Stimulated activated CD4-positive, alpha-beta T cell treated with anti-CD3 and anti-CD28 coated beads, TNF-alpha, amount 100 ng/mL, for 4 hours (primary cell): ENCODE results near the gene RNU4-1.
"Not testable (repeated sequence)": the region's sequence is repeated elsewhere in the genome, so short reads cannot be mapped to it uniquely, and the experiment has no call there.

Source experiments
- DNase-seq, 3 experiments: peaks; one replicate each; pipeline ENCODE4 v3.0.0-alpha.2; 2020; ENCODE audit warnings: low read depth in 3 of 3

The RNU4-1 gene

DNA sequence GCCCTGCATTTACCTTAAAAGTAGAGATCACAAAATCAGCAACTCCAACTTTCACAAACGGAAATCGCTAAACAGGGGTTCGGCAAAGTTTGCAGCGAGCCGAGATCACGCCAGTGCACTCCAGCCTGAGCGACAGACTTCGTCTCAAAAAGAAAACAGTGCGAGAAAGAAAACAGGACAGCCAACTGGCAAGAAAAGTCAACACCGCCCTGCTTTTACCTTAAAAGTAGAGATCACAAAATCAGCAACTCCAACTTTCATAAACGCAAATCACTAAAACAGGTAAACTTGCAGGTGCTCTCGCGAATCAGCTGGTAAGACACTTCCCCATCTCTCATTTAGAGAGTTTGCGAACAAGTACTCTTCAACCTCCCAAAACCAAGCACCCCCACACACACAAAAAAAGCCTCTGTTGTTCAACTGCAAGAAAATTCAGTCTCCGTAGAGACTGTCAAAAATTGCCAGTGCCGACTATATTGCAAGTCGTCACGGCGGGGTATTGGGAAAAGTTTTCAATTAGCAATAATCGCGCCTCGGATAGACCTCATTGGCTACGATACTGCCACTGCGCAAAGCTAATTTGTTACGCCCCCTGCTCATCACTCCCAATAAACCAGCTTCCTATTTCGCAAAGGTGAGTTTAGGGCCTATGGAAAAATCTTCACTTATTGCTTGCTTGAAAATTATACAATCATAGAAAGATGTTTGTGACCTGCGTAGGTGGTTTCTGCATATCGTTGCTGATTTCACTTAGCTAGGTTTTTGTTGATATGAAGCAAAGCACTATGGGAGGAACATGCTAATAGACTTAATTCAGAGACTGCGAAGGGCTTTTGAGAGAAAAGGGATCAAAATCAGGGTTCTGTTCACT is at the start of gene RNU4-1:
RNU4-1 (minus strand) TSS at position 577 of the 871 bp plus-strand sequence.
- peak; percentile 44 to 64 (median 52) for DNase-seq

GRCh38 chr12:120342175-120343038 is 49.4 kb upstream of the RNU4-1 start:
- no peak for DNase-seq

DNA sequence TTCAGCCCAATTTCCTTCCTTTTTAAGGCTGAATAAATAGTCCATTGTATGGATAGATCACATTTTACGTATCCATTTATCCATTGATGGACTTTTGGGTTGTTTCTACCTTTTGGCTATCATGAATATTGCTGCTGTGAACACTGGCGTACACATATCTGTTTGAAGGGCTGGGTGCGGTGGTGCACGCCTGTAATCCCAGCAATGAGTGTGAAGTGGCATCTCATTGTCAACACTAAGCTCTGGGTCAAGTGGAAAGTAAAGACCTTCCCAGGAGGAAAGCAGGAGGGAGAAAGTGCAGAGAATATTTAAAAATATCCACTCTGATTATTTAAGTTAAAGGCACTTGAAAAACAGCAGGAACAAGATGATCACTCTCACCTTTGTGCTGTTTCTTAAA is 46.2 kb upstream of the RNU4-1 start:
- DNase-seq = no peak

GRCh38 chr12:120337730-120338129 is 44.7 kb upstream of the RNU4-1 start:
- no peak for DNase-seq

DNA sequence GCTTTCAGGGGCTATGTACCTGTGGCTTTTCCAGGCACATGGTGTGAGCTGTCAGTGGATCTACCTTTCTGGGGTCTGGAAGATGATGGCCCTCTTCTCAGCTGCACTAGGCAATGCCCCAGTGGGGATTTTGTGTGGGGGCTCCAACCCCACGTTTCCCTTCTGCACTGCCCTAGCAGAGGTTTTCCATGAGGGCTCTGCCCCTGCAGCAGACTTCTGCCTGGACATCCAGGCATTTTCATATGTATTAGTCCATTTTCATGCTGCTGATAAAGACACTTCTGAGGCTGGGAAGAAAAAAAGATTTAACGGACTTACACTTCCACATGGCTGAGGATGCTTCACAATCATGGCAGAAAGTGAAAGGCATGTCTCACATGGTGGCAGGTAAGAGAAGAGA is 43.4 kb upstream of the RNU4-1 start:
- not testable (repeated sequence) for DNase-seq

DNA sequence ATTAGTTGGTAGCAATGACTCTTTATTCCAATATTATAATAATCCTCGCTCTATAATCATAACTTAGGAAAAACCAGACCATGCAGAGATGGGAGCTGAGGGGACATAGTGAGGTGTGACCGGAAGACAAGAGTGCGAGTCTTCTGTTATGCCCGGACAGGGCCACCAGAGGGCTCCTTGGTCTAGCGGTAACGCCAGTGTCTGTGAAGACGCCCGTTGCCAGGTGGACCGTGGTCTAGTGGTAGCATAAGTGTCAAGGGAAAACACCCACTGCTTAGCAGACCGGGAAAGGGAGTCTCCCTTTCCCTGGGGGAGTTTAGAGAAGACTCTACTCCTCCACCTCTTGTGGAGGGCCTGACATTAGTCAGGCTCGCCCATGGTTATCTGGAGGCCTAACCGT is 42.4 kb upstream of the RNU4-1 start:
- DNase-seq = not testable (repeated sequence)

DNA sequence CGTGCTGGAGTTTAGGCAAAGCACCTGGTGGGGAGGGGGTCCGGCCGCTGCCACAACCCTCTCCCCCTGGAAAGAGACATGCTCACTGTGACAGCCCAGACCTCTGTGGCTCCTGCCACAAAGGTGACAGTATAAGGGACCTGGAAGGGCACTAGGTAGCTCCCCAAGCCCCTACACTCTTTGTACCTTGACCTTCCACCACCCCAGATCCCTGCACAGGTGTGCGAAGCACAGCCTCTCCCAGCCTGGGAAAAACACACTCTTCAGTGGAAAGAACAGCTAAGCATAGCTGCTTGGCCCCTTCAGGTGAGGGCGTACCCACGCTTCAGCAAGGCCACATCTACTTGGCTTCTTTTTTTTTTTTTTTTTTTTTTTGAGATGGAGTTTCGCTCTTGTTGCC is 39.5 kb upstream of the RNU4-1 start:
- no peak for DNase-seq

DNA sequence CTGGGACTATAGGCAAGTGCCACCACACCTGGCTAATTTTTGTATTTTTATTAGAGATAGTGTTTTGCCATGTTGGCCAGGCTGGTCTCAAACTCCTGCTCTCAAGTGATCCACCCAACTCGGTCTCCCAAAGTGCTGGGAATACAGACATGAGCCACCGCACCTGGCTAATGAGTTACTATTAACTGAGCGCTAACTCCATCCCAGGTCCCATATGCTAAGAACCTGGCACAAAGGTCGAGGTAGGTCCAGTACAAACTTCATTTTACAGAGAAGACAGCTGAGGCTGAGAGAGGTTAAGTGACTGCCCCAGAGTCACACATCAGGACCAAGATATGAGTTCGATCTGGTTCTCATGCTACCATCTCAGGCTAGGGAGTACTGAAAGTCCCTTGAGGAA is 39.0 kb upstream of the RNU4-1 start:
- DNase-seq = no peak

DNA sequence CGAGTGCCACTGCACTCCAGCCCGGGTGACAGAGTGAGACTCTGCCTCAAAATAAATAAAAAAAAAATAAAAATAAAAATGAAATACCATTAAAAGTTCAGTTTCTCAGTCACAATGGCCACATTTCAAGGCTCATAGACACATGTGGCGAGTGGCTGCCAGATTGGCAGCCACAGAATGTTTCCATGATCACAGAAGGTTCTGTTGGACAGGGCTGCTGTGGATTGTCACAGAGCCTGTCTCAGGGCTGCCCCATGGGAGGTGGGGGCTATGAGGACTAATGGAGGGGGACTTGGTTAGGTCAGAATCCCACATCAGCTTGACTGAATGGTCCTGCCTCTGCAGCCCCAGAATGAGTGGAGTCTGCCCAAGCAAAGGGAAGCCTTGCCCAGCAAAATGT is 38.4 kb upstream of the RNU4-1 start:
- no peak for DNase-seq

DNA sequence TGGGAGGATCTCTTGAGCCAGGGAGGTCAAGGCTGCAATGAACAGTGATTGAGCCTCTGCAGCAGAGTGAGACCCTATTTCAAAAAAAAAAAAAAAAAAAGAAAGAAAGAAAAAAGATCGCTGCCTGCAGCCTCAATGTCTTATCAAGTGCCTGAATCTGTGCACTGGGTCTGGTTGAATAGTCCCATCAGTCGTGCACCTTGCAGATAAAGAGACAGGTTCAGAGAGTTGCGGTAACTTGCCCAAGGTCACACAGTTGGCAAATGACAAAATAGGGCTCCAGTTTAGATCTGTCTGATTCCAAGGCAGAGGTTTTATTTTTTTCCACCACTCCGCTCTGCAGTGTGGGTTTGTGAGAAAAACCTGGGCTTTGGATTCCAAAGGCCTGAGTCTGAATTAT is 35.2 kb upstream of the RNU4-1 start:
- no peak for DNase-seq

DNA sequence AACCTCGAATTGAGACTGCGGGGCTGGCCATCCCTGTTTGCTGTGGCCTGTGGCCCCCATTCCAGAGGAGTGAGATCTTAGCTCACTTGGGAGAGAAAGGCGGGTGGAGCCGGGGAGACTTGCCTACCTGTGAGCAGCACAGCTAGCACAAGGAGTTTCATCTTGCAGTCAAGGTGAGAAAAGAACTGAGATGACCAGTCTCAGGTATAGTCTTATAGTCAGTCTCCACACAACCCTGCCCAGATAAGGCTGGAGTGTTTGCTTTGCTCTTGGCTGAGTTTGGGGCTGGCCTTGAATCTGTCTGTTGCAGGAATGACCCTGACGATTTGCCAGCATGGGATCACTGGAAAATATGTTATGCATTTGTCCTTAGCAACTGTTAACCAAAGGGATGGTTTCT is 34.6 kb upstream of the RNU4-1 start, which contains the start of gene PLA2G1B:
PLA2G1B (minus strand) TSS at position 187 of the 400 bp plus-strand sequence; CDS start at position 161, 26 bp downstream.
- no peak for DNase-seq

DNA sequence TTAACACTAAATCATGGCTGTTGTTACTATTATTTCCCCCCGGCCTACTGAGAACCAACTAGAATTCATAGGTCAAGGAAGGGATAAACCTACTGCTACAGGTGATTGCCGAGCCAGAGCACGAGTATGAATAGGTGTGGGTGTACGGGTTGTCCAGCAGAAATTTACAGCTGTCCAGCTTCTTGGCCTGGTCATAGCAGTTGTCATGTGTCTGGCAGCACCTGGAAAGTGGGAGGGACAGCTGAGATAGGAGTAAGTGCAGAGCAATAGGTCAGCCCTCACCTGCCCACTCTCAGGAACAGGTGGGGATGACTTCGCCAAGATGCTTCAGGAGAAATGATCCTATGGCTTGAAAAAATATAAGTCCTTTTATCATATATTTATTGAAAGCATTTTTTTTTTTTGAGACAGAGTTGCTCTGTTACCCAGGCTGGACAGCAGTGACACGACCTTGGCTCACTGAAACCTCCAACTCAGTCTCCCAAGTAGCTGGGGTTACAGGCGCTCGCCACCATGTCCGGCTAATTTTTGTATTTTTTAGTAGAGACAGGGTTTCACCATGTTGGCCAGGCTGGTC is 31.9 kb upstream of the RNU4-1 start:
- DNase-seq = no peak

GRCh38 chr12:120323772-120324171 is 30.7 kb upstream of the RNU4-1 start:
- DNase-seq = no peak

DNA sequence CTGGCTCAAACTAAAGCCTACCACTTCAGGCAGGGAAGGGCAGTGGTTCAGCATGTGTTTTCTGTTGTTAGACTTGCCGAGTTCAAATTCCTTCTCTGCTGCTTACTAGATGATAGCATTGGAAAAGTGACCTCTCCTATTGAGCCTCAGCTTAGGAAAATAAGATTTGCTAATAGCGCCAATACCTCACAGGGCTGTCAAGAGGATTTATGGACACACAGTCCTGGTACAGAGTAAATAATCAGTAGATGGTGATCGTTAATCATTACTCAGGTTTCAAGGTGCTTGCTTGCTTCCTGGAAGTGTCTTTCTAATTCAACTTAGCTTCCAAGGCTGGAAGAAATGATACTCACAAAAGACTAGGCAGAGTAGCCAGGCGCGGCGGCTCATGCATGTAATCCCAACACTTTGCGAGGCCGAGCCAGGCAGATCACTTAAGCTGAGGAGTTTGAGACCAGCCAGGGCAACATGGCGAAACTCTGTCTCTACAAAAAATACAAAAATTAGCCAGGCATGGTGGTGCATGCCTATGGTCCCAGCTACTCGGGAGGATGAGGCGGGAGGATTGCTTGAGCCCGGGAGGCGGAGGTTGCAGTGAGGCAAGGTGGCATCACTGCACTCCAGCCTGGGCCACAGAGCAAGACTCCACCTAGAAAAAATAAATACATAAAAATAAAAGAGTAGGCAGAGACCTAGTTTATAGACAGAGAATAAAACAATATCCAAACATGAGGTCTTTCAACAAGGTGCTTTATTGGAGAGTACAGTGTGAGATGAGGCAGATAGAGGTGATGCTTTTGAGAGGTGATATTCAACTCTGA is 28.6 kb upstream of the RNU4-1 start:
- DNase-seq = no peak

DNA sequence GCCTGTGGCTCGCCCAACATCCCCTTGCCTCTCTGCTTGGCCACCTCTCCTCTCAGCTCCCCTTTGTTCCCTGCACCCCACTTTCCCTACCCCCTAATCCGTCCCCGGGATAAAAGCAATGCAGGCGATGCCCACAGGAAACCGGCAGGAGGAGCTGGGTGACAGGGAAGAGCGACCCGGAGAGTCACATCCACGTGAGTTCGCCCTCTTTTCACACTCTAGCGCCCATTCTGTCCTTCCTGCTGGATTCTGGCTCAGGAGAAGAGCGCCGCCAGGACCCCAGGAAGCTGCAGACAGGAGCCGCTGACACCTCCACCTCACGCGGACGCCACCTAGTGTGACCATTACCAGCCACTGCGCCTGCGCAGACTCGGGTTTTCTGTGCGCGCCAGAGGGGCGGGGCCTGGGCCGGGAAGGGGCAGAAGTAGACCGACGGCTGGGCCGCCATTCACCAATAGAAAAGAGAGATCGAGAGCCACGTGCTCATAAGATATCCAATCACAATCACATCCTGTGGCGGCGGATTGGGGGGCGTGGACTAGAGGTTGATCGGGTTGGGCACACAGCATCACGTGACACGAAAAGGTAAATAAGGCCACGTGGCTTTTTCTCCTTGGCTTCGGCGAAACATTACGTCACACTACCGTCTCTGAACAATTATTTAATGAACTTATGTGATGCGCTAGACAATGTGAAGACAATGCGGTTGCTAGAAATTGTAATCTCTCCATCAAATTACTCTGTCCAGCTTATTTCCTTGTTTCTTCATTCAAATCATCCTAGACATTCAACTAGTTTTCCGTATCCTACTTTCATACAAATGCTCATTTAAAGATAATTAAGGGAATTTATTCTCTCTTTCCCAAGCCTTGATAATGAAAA is 24.4 kb upstream of the RNU4-1 start:
- peak; percentile 100 for DNase-seq

DNA sequence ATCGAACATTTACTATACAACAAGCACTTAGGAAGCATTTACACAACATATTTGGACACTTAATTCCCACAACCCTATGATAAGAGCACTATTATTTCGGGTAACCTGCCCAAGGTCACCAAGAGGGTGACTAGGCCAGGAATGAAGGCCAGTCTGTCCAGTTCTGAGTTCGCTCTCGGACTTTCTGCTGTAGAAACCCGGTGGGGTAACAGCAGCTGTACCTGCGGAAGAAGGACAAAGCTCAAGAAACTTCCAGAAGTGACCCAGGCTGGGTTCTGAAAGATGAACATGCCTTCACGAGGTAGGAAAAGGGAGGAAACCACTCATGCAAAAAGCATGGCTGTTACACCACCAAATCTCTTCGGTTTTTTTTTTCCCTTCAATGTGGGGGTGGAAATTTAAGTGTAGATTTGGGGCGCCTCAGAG is 23.8 kb upstream of the RNU4-1 start:
- DNase-seq = no peak

DNA sequence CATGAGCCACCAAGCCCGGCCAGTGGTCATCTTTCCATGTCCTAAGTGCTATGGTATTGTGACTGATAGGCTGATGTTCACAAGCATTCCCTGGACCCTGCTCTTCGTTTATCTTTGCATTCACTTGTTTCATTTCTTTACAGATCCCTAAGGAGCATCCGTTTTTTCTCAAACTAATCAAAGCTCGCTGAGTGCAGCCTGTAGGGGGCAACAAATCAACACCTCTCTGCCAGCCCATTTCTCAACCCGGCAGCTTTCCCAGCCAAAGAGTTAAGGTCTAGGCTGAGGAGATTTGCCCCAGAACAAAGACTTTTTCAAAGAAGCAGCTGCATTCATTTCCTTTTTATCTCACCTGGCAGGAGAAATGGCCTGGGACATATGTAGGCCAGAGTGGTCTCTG is 21.2 kb upstream of the RNU4-1 start:
- no peak for DNase-seq

DNA sequence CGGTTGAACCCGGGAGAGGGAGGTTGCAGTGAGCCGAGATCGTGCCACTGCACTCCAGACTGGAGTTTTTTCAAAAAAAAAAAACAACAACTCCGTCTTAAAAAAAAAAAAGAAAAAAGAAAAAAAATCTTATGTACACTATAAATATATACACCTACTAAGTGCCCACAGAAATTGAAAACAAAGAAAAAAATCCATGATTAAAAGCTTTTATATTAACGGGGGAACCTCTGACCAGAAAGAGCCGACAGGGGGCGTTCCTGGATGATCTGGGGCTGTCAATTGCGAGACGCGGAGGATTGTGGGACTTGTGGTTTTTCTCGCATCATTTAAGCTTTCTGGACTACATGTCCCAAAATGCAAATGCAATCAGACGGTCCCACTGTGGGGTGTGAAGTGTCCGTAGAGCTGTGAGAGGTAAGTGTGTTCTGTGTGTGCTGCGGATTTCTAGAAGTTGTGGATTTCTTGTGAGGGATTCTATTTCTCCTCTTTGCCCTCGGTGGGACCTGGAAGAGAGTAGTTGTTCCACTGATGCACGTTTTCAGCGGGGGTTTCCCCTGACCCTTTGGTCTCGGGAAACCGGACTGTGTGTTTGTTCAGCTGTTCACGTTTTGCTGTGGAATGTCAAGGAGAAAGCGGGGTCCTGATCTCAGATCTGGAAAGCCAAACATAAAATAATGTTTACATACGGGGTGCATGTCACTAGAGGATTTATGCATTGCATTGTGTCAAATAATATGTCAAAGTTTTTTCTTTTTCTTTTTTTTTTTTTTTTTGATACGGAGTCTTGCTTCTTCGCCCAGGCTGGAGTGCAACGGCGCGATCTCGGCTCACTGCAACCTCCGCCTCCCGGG is 9.2 kb upstream of the RNU4-1 start, which contains the start of gene SIRT4:
SIRT4 (plus strand) TSS at position 360 of the 854 bp plus-strand sequence. CDS start 1,241 bp downstream, outside the sequence.
- DNase-seq = peak; percentile 67 to 83 (median 75)

DNA sequence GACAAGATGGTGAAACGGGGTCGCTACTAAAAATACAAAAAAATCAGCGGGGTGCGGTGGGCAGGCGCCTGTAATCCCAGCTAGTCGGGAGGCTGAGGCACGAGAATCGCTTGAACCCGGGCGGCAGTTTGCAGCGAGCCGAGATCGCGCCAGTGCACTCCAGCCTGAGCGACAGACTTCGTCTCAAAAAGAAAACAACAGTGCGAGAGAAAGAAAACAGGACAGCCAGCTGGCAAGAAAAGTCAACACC is 701 bp downstream of the RNU4-1 start:
- no peak for DNase-seq
